H9 (cell line): ENCODE data around the gene PYROXD2. TPM values are rescaled to one million over a fixed set of nuclear protein-coding genes. Genes with fewer than 3 reads are reported as not detected.

Experiments
- DNase-seq: peaks from one replicate; pipeline ENCODE4 v3.0.0-alpha.2; 2017
- H2AFZ ChIP-seq: one replicate; pipeline ENCODE4 v1.6.1; 2013; ENCODE audit warnings: mild to moderate bottlenecking, low read length, control low read depth, moderate library complexity
- H2AK5ac ChIP-seq: 2 replicates; pipeline ENCODE4 v1.6.1; 2013; ENCODE audit warnings: low read length, control low read depth, mixed read lengths; ENCODE audit not compliant: insufficient read length
- H2BK120ac ChIP-seq: one replicate; pipeline ENCODE4 v1.6.1; 2013; ENCODE audit warnings: low read depth, mild to moderate bottlenecking, low read length, control low read depth, inconsistent platforms; ENCODE audit not compliant: poor library complexity, severe bottlenecking
- H2BK12ac ChIP-seq: 2 replicates; pipeline ENCODE4 v1.6.1; 2013; ENCODE audit warnings: low read length, control low read depth, mixed read lengths, low read depth; ENCODE audit not compliant: insufficient read length
- H2BK15ac ChIP-seq: 2 replicates; pipeline ENCODE4 v1.6.1; 2013; ENCODE audit warnings: low read depth, low read length, control low read depth
- H2BK20ac ChIP-seq: one replicate; pipeline ENCODE4 v1.6.1; 2013; ENCODE audit warnings: low read depth, mild to moderate bottlenecking, low read length, control low read depth, inconsistent platforms; ENCODE audit not compliant: poor library complexity, severe bottlenecking
- H2BK5ac ChIP-seq: 2 replicates; pipeline ENCODE4 v1.6.1; 2013; ENCODE audit warnings: low read length, control low read depth, mixed read lengths; ENCODE audit not compliant: insufficient read length
- H3K14ac ChIP-seq: 2 replicates; pipeline ENCODE4 v1.6.1; 2013; ENCODE audit warnings: low read length, control low read depth; ENCODE audit not compliant: insufficient read depth
- H3K18ac ChIP-seq: 2 replicates; pipeline ENCODE4 v1.6.1; 2013; ENCODE audit warnings: low read depth, mild to moderate bottlenecking, mixed read lengths, low read length, control low read depth; ENCODE audit not compliant: insufficient read length
- H3K23ac ChIP-seq: 2 replicates; pipeline ENCODE4 v1.6.1; 2013; ENCODE audit warnings: low read length, control low read depth, mixed read lengths, low read depth; ENCODE audit not compliant: insufficient read length
- H3K23me2 ChIP-seq: 2 replicates; pipeline ENCODE4 v1.6.1; 2013; ENCODE audit warnings: low read depth, mild to moderate bottlenecking, mixed read lengths, low read length, control low read depth; ENCODE audit not compliant: insufficient read length, poor library complexity, severe bottlenecking
- H3K27ac ChIP-seq: 2 replicates; pipeline ENCODE4 v1.5.1; 2013; ENCODE audit warnings: low read length, control low read depth, mixed read lengths, low read depth; ENCODE audit not compliant: insufficient read length
- H3K27me3 ChIP-seq: 2 replicates; pipeline ENCODE4 v1.6.1; 2013; ENCODE audit warnings: low read length, control low read depth, inconsistent platforms; ENCODE audit not compliant: insufficient read depth
- H3K4ac ChIP-seq: 2 replicates; pipeline ENCODE4 v1.6.1; 2013; ENCODE audit warnings: low read depth, mild to moderate bottlenecking, control low read depth, inconsistent platforms, low read length, moderate library complexity
- H3K4me1 ChIP-seq: 2 replicates; pipeline ENCODE4 v1.6.1; 2013; ENCODE audit warnings: low read length, control low read depth, inconsistent platforms; ENCODE audit not compliant: insufficient read depth
- H3K4me2 ChIP-seq: 2 replicates; pipeline ENCODE4 v1.6.1; 2013; ENCODE audit warnings: low read length, control low read depth, mixed read lengths; ENCODE audit not compliant: insufficient read length, insufficient read depth
- H3K56ac ChIP-seq: 2 replicates; pipeline ENCODE4 v1.6.1; 2013; ENCODE audit warnings: low read depth, mild to moderate bottlenecking, mixed read lengths, low read length, control low read depth; ENCODE audit not compliant: insufficient read length
- H3K79me1 ChIP-seq: 2 replicates; pipeline ENCODE4 v1.6.1; 2013; ENCODE audit warnings: low read depth, mild to moderate bottlenecking, moderate library complexity, low read length, control low read depth, inconsistent platforms; ENCODE audit not compliant: insufficient read depth, poor library complexity, severe bottlenecking
- H3K79me2 ChIP-seq: 2 replicates; pipeline ENCODE4 v1.6.1; 2013; ENCODE audit warnings: low read length, control low read depth, inconsistent platforms; ENCODE audit not compliant: insufficient read depth
- H3K9ac ChIP-seq: 2 replicates; pipeline ENCODE4 v1.6.1; 2013; ENCODE audit warnings: low read length, control low read depth, mixed read lengths; ENCODE audit not compliant: insufficient read length; ENCODE audit errors: extremely low read depth
- H3K9me3 ChIP-seq: one replicate; pipeline ENCODE4 v1.6.1; 2013; ENCODE audit warnings: low read depth, low read length, inconsistent platforms; ENCODE audit not compliant: control insufficient read depth
- H3T11ph ChIP-seq: one replicate; pipeline ENCODE4 v1.6.1; 2013; ENCODE audit warnings: mild to moderate bottlenecking, low read length, control low read depth, inconsistent platforms
- H4K20me1 ChIP-seq: one replicate; pipeline ENCODE4 v1.6.1; 2013; ENCODE audit not compliant: control insufficient read depth, insufficient read length, insufficient read depth
- H4K5ac ChIP-seq: 2 replicates; pipeline ENCODE4 v1.6.1; 2013; ENCODE audit warnings: low read depth, mild to moderate bottlenecking, mixed read lengths, low read length, control low read depth; ENCODE audit not compliant: insufficient read length
- H4K8ac ChIP-seq: replicated peaks from 2 replicates; pipeline ENCODE4 v1.6.1; 2013; ENCODE audit warnings: low read length, control low read depth, mixed read lengths, low read depth; ENCODE audit not compliant: insufficient read length
- H4K91ac ChIP-seq: 2 replicates; pipeline ENCODE4 v1.6.1; 2013; ENCODE audit warnings: low read depth, mild to moderate bottlenecking, moderate library complexity, mixed read lengths, low read length, control low read depth; ENCODE audit not compliant: insufficient read length
- H3K27ac Mint-ChIP-seq, 3 experiments: 2 replicates in 2 of 3; 3 replicates in 1 of 3; pipeline ENCODE4 v1.8.0; 2020 to 2021; ENCODE audit warnings: mixed read lengths in 3 of 3, mild to moderate bottlenecking in 1 of 3, moderate library complexity in 1 of 3
- H3K27me3 Mint-ChIP-seq: 2 replicates; pipeline ENCODE4 v1.8.0; 2021; ENCODE audit warnings: low read depth, mild to moderate bottlenecking, moderate library complexity, mixed read lengths
- H3K36me3 Mint-ChIP-seq, 3 experiments: 2 replicates in 2 of 3; 3 replicates in 1 of 3; pipeline ENCODE4 v1.8.0; 2020 to 2021; ENCODE audit warnings: low read depth in 3 of 3, mixed read lengths in 3 of 3; ENCODE audit not compliant: insufficient read depth in 1 of 3
- H3K4me1 Mint-ChIP-seq, 2 experiments: 2 replicates each; pipeline ENCODE4 v1.8.0; 2020; ENCODE audit warnings: mixed read lengths in 2 of 2
- H3K4me3 Mint-ChIP-seq, 2 experiments: 2 replicates in 1 of 2; 3 replicates in 1 of 2; pipeline ENCODE4 v1.8.0; 2020 to 2021; ENCODE audit warnings: mild to moderate bottlenecking in 2 of 2, mixed read lengths in 2 of 2, moderate library complexity in 1 of 2
- H3K9me3 Mint-ChIP-seq, 2 experiments: 2 replicates in 1 of 2; 3 replicates in 1 of 2; pipeline ENCODE4 v1.8.0; 2020; ENCODE audit warnings: mild to moderate bottlenecking in 2 of 2, mixed read lengths in 2 of 2, moderate library complexity in 1 of 2
- CTCF ChIP-seq: fragments of 200-600 bp; sonication (generic); conservative IDR thresholded peaks from 3 replicates; pipeline ENCODE4 v1.8.0; 2021; ENCODE audit warnings: antibody characterized with exemption, mild to moderate bottlenecking
- WGBS: extraction: QIAGEN DNeasy Blood & Tissue Kit; methylation state at CpG from one replicate; pipeline ENCODE4 v1.1.7; 2013; ENCODE audit warnings: missing lambda C conversion rate, low lambda C conversion rate, mixed read lengths; ENCODE audit not compliant: insufficient read length; ENCODE audit errors: extremely low coverage; 5-methylcytosine and 5-hydroxymethylcytosine counted together
- total RNA-seq: library from RNA; stranded (reverse); gene quantifications from 2 replicates; pipeline ENCODE4 v1.2.1, GENCODE V29; 2021

PYROXD2 gene
- total RNA-seq, 1 experiment from 2014 or later: 5.3 TPM

GRCh38 chr10:98431016-98431415 lies 16.0 kb upstream of the PYROXD2 start:
- Mint-ChIP-seq H3K4me1 (no peaks in the 10 kb centered on the region), H3K36me3 (peaks cover 55 to 71% (median 67%) of the 10 kb centered on the region in 3 experiments), H3K27ac (no peak overlapping the region), H3K9me3 (peaks cover 19 to 21% of the 10 kb centered on the region in 2 experiments), H3K4me3 (no peak overlapping the region), H3K27me3 (no peaks in the 10 kb centered on the region)
- DNase-seq: no peak
- no peak overlapping the region for H2AK5ac ChIP-seq
- no peaks in the 10 kb centered on the region for H3K23me2 ChIP-seq
- no peak overlapping the region for H2BK15ac ChIP-seq
- no peak overlapping the region for H2BK5ac ChIP-seq
- WGBS: no CpG with 5 or more reads among the region's 8 CpGs
- no peaks in the 10 kb centered on the region for H3K9me3 ChIP-seq
- H3K56ac ChIP-seq: no peak overlapping the region
- H3K27me3 ChIP-seq: no peaks in the 10 kb centered on the region
- no peaks in the 10 kb centered on the region for H3K79me2 ChIP-seq
- no peak overlapping the region for H3K23ac ChIP-seq
- H2BK120ac ChIP-seq: no peak overlapping the region
- H3K4ac ChIP-seq: no peak overlapping the region
- no peak overlapping the region for H4K8ac ChIP-seq
- TF ChIP-seq CTCF: no peak
- no peak overlapping the region for H3K18ac ChIP-seq
- H4K5ac ChIP-seq: no peak overlapping the region
- no peak overlapping the region for H3K27ac ChIP-seq
- no peak overlapping the region for H3T11ph ChIP-seq
- H3K9ac ChIP-seq: no peak overlapping the region
- no peak overlapping the region for H4K91ac ChIP-seq
- no peak overlapping the region for H2AFZ ChIP-seq
- no peaks in the 10 kb centered on the region for H3K4me1 ChIP-seq
- H2BK12ac ChIP-seq: no peak overlapping the region
- H4K20me1 ChIP-seq: no peaks in the 10 kb centered on the region
- no peak overlapping the region for H2BK20ac ChIP-seq
- H3K14ac ChIP-seq: no peak overlapping the region
- no peak overlapping the region for H3K4me2 ChIP-seq
- H3K79me1 ChIP-seq: no peaks in the 10 kb centered on the region
